Progenitor cell of endocrine pancreas (in vitro differentiated cells): ENCODE measurements around the gene ALDH1A1. TPM values are rescaled to one million over a fixed set of nuclear protein-coding genes. Genes with fewer than 3 reads are reported as not detected.
A peak's percentile ranks its signal among the peaks of the same experiment; 100 is the strongest.

Experiments used
- DNase-seq: peaks from one replicate; pipeline ENCODE4 v3.0.0; 2021; ENCODE audit warnings: low spot score; ENCODE audit not compliant: unreplicated experiment
- H3K27ac Mint-ChIP-seq: 2 replicates; pipeline ENCODE4 v1.8.0; 2021; ENCODE audit warnings: mild to moderate bottlenecking, moderate library complexity, mixed read lengths
- H3K27me3 Mint-ChIP-seq: 2 replicates; pipeline ENCODE4 v1.8.0; 2021; ENCODE audit warnings: mixed read lengths
- H3K36me3 Mint-ChIP-seq: 2 replicates; pipeline ENCODE4 v1.8.0; 2022; ENCODE audit warnings: mixed read lengths; ENCODE audit not compliant: insufficient read depth
- H3K4me1 Mint-ChIP-seq: 2 replicates; pipeline ENCODE4 v1.8.0; 2021; ENCODE audit warnings: low read depth, mixed read lengths
- H3K4me3 Mint-ChIP-seq: 2 replicates; pipeline ENCODE4 v1.8.0; 2021; ENCODE audit warnings: low read depth, mild to moderate bottlenecking, moderate library complexity, mixed read lengths
- H3K9me3 Mint-ChIP-seq: 2 replicates; pipeline ENCODE4 v1.8.0; 2021; ENCODE audit warnings: low read depth, mixed read lengths
- total RNA-seq: library from RNA; stranded (reverse); gene quantifications from 2 replicates; pipeline ENCODE4 v1.2.1, GENCODE V29; 2021
- TF ChIP-seq, protein P1 (sequence below): fragments of 200-600 bp; sonication (generic); IDR thresholded peaks from one replicate; pipeline ENCODE4 v1.5.0; 2021; ENCODE audit warnings: antibody characterized with exemption, mild to moderate bottlenecking; ENCODE audit not compliant: unreplicated experiment

ALDH1A1 gene
- total RNA-seq, 1 donor from 2014 or later = 188 TPM

DNA sequence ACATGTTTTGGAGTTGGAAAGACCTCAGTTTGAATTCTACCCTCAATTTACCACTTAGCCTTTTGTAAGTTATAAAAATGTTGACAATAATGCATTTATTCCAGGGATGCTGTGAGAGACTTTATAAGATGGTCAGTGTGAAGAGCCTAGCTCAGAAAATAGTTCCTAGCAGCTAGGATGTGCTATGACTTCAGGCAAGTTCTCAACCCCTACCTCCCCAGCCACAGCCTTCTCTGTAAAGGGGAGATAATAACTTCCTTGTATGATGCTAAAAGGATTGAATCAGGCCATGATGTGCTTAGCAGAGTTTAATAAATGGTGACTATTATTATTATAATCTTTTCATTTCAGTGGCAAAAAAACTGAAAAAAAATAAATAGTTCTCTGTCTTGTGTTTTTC, 77.6 kb downstream of the ALDH1A1 start:
- no peak overlapping the region for H3K4me3 Mint-ChIP-seq
- peaks cover 3% of the 10 kb centered on the region for H3K4me1 Mint-ChIP-seq
- no peaks in the 10 kb centered on the region for H3K27me3 Mint-ChIP-seq
- no peak for DNase-seq
- no peak overlapping the region for H3K27ac Mint-ChIP-seq
- H3K36me3 Mint-ChIP-seq = peaks cover 3% of the 10 kb centered on the region
- TF ChIP-seq, protein P1, sequence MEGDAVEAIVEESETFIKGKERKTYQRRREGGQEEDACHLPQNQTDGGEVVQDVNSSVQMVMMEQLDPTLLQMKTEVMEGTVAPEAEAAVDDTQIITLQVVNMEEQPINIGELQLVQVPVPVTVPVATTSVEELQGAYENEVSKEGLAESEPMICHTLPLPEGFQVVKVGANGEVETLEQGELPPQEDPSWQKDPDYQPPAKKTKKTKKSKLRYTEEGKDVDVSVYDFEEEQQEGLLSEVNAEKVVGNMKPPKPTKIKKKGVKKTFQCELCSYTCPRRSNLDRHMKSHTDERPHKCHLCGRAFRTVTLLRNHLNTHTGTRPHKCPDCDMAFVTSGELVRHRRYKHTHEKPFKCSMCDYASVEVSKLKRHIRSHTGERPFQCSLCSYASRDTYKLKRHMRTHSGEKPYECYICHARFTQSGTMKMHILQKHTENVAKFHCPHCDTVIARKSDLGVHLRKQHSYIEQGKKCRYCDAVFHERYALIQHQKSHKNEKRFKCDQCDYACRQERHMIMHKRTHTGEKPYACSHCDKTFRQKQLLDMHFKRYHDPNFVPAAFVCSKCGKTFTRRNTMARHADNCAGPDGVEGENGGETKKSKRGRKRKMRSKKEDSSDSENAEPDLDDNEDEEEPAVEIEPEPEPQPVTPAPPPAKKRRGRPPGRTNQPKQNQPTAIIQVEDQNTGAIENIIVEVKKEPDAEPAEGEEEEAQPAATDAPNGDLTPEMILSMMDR = no peak
- H3K9me3 Mint-ChIP-seq = peaks cover 13% of the 10 kb centered on the region

DNA sequence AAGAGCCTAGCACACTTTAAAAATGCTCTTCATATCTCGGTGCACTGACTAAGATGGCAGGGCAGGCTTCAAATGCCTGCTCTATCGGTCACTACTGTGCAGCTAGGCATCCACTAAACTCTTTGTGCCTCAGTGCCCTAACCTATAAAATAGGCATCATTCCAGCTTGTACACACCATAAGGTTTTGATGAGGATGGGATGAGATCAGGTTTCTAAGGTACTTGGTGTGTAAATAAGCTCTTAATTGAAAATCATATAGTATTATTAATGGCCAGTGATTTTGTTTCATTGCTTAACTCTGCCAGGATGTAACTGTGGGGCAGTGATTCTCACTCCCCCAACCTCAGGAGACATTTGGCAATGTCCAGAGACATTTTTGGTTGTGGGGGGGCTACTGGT, 78.5 kb downstream of the ALDH1A1 start:
- peaks cover 3% of the 10 kb centered on the region for H3K36me3 Mint-ChIP-seq
- peaks cover 3% of the 10 kb centered on the region for H3K4me1 Mint-ChIP-seq
- DNase-seq = no peak
- TF ChIP-seq, protein P1 = no peak
- H3K4me3 Mint-ChIP-seq = no peak overlapping the region
- no peak overlapping the region for H3K27ac Mint-ChIP-seq
- no peaks in the 10 kb centered on the region for H3K27me3 Mint-ChIP-seq
- H3K9me3 Mint-ChIP-seq = peaks cover 13% of the 10 kb centered on the region

DNA sequence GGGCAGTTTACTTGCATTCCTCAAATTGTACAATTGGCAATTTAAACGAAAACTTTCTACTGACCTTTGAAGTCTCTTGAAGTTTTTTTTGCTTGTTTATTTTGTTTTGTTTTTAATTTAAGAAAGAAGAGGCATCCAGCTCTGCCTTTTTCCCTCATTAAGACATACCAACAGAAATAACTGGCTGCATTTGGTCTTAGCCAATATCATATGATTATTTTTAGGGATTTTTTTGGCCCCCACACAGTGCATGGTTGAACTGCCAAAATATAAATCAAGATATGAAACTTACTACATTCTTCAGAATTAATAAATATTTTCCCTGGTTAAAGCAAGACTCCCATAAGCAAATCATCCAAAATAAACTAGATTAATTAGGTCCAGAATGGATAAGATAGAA, 79.4 kb downstream of the ALDH1A1 start:
- TF ChIP-seq, protein P1 = no peak
- peaks cover 3% of the 10 kb centered on the region for H3K36me3 Mint-ChIP-seq
- peaks cover 3% of the 10 kb centered on the region for H3K4me1 Mint-ChIP-seq
- DNase-seq = no peak
- H3K27ac Mint-ChIP-seq = no peak overlapping the region
- peaks cover 6% of the 10 kb centered on the region for H3K9me3 Mint-ChIP-seq
- H3K27me3 Mint-ChIP-seq = no peaks in the 10 kb centered on the region
- no peak overlapping the region for H3K4me3 Mint-ChIP-seq

DNA sequence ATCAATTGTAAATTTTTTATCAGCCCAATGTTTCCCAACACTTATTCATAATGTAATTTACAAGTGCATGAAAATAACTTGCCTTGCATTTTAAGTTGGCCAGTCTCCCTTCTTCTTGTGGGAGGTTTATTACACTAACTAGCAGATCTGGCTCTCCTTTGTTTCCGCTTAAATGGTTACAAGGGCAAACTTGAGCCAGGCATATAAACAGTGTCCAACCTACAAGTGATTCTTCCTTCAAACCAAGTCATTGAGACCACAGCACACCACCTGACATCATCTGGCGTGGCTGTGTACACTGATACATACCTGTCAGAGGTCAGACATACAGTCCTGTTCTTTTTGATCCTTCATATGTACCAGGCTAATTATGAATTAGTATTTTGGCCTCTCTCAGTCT, 80.1 kb downstream of the ALDH1A1 start:
- no peaks in the 10 kb centered on the region for H3K27me3 Mint-ChIP-seq
- peaks cover 5% of the 10 kb centered on the region for H3K9me3 Mint-ChIP-seq

DNA sequence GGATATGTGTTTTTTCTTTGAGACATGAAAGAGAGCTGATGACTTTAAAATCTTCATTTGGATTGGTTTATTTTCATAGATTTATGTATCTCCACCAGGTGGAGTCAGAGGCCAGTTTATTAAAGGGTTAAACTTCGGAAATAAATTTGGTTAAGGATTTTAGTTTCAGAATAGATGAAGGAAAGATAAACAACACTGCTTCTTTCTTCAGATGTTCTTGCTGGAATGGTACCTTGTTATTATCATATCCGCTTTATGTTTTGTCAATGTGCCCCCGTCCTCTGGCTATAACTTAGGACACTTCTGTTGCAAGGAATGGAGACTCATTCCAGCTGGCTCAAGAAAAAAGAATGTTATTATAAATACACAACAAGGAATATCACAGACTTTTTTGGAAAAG, 81.2 kb downstream of the ALDH1A1 start:
- H3K9me3 Mint-ChIP-seq = peaks cover 10% of the 10 kb centered on the region
- DNase-seq = no peak
- no peak overlapping the region for H3K27ac Mint-ChIP-seq
- H3K36me3 Mint-ChIP-seq = peaks cover 1% of the 10 kb centered on the region
- H3K4me3 Mint-ChIP-seq = no peak overlapping the region
- no peaks in the 10 kb centered on the region for H3K27me3 Mint-ChIP-seq
- H3K4me1 Mint-ChIP-seq = peaks cover 3% of the 10 kb centered on the region
- TF ChIP-seq, protein P1 = peak; percentile 67

More for the DNA sequence above, 80.1 kb downstream of the ALDH1A1 start:
- H3K36me3 Mint-ChIP-seq = peaks cover 3% of the 10 kb centered on the region
- no peak for DNase-seq
- peaks cover 3% of the 10 kb centered on the region for H3K4me1 Mint-ChIP-seq
- no peak overlapping the region for H3K4me3 Mint-ChIP-seq
- TF ChIP-seq, protein P1 = no peak
- no peak overlapping the region for H3K27ac Mint-ChIP-seq
